ES-I3 (cell line): ENCODE measurements around the gene ZNF469.

Source experiments
- H3K36me3 ChIP-seq: 2 replicates; pipeline ENCODE4 v1.6.1; 2013; ENCODE audit warnings: mild to moderate bottlenecking, low read length, control low read depth, moderate library complexity; ENCODE audit not compliant: insufficient read depth
- H3K4me1 ChIP-seq: 2 replicates; pipeline ENCODE4 v1.6.1; 2013; ENCODE audit warnings: mild to moderate bottlenecking, control low read depth, low read length; ENCODE audit not compliant: insufficient read depth
- H3K9ac ChIP-seq: 2 replicates; pipeline ENCODE4 v1.6.1; 2013; ENCODE audit warnings: low read depth, mild to moderate bottlenecking, low read length, moderate library complexity
- H3K9me3 ChIP-seq: 2 replicates; pipeline ENCODE4 v1.6.1; 2013; ENCODE audit warnings: mild to moderate bottlenecking, low read length, moderate library complexity; ENCODE audit not compliant: control insufficient read depth, insufficient read depth

ZNF469 gene

GRCh38 chr16:88385112-88385594 lies 2.4 kb downstream of the ZNF469 start:
- no peak overlapping the region for H3K9ac ChIP-seq
- H3K4me1 ChIP-seq: peaks cover 18% of the 10 kb centered on the region
- no peaks in the 10 kb centered on the region for H3K9me3 ChIP-seq
- H3K36me3 ChIP-seq: no peaks in the 10 kb centered on the region

DNA sequence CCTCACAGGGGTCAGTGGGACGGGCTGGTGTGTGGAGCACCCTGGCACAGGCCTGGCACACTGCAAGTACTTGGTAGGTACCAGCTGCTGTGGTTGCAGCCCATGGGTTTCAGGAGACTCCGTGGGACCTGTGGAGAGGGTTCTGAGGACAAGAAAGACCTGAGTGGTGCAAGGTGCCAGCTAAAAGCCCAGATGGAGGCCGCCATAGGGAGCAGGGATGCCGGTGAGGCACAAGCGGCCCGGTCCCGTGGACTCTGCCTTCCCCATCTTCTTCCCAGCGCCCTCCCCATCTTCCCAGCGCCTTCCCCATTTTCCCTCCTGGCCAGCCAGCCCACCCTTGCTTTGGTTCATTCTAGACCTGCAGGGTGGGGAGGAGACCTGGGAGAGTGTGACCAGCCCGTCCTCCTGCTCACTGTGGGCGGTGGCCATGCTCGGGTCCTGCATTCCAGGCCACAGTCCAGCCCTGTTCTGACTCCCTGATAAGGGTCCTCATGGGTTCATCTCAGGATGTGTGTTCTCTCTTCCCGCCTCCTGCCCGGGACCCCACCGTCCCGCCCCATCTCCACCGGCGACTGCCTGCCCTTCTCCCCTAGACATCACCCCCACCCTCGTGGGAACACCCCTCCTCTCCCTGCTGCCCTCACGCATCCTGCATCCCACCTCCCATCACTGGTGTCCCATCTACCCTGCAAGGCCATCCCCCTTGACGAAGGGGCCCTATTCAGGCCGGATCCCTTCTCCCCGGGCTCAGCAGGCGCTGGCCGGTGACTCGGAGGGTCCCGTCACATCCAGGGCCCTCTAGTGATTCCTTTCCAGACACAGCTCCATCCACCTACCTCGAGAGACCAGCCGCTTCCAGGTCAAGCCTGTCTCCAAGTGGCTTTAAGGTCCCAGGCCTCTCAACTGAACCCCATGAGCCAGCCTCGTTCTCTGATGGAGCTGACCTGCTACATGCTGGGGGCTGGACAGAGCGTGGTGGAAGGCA lies 3.4 kb downstream of the ZNF469 start:
- Histone ChIP-seq H3K9ac (no peak overlapping the region), H3K36me3 (no peaks in the 10 kb centered on the region), H3K9me3 (no peaks in the 10 kb centered on the region), H3K4me1 (peaks cover 15% of the 10 kb centered on the region)

DNA sequence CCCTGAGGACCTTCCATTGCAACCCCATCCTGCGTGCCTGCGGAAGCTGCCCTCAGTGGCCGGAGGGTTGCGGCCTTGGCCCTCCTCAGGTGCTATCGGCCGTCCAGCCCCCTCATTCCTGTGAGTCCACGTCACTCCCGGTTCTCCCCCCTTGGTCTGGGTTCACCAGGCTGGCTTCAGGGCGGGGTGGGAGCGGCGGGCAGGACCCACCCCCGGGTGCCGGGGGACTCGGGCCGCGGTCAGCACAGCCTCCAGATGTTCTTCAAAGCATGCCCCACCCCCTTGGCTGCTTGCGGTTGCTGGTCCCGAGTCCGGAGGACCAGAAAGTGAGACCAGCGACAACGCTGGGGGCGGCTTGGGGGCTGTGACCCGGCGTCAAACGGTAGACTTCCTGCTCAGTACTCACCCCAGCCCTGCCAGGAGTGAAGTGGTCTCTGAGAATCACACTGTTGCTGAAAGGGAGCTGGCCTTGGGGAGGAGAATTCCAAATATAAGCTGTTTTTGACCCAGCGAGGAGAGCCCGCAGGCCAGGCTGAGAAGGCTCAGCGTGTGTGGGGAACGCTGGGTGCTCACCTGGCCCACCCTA lies 4.5 kb downstream of the ZNF469 start:
- Histone ChIP-seq H3K36me3 (no peaks in the 10 kb centered on the region), H3K9ac (no peak overlapping the region), H3K4me1 (peaks cover 4% of the 10 kb centered on the region; the same call in 1 of the 2 replicates), H3K9me3 (no peaks in the 10 kb centered on the region)

DNA sequence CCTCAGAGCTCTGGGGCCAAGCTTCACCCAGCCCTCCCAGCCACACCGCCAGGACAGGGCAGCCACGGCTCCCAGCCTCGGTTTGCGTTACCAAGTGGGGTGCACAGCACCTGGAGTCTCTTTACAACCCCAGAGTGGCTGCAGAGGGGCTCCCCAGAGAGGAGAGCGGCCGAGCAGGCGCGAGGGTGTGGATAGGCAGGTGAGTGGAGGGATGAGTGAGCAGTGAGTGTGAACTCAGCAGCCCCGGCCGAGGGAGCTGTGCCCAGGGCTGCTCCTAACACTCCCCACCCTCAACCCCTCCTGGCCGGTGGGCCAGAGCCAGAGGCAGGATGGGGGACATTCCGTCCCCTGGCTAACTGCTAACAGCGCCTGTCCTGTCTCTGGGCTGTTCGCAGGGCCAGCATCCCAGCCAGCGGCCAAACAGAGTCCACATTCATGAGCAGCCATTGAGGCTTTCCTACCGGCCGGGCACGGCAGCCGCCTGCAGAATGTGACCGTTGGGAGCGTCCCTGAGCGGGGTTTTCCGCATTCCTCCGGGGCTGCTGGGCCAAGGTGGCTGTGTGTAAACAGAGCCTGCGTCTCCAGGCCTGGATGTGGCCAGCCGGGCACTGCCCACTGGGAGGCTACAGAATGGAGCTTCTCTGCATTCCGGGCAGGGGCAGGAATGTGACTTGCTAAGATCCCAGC lies 5.3 kb downstream of the ZNF469 start:
- Histone ChIP-seq H3K9ac (no peak overlapping the region), H3K4me1 (no peaks in the 10 kb centered on the region), H3K36me3 (no peaks in the 10 kb centered on the region), H3K9me3 (no peaks in the 10 kb centered on the region)

DNA sequence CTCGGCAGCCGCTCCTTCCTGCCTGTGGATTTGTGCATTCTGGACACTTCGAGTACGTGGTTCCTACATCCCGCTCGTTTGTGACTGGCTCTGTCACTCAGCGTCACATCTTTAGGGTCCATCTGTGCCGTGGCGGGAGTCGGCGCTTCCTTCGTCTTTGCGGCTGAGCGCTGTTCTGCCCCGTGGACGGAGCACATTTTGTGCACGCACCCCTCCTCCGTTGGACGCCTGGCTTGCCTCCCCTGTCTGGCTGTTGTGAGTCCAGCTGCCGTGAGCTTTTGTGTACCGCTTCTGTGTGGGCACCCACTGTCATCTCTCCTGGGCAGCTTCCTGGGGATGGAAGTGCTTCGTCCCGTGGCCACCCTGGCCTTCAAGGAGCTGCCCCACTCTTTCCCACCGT lies 6.4 kb downstream of the ZNF469 start:
- Histone ChIP-seq H3K9me3 (no peaks in the 10 kb centered on the region), H3K36me3 (no peaks in the 10 kb centered on the region), H3K4me1 (no peaks in the 10 kb centered on the region), H3K9ac (no peak overlapping the region)

DNA sequence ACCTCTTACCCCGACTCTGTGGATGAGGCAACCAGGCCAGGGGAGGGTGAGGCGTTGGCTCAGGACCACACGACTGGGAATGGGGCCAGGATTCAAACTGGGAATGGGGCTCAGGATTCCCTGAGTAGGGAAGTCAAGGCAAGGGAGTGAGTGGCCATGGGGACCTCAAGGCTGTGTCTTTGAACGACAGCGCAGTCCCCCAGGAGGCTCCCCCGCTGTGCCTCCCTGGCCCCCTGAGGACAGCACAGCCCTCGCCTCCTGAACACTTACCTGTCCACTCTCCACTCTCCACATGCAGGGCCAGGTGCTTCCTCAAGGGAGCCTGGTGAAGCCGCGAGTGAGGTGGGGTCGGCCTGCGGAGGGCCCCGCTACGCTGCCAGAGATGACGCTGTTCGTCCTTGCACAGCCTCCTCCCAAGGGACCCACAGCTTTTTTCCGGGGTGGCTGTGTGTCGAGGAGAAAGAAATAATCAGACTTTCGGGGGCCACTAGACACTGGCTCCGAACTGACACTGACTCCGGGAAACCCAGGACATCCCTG lies 6.9 kb downstream of the ZNF469 start:
- Histone ChIP-seq H3K4me1 (no peaks in the 10 kb centered on the region), H3K36me3 (no peaks in the 10 kb centered on the region), H3K9me3 (no peaks in the 10 kb centered on the region), H3K9ac (no peak overlapping the region)

- Histone ChIP-seq H3K36me3 (no peaks in the 10 kb centered on the region), H3K9ac (no peak overlapping the region)
Measured at GRCh38 chr16:88390265-88390664, 7.5 kb downstream of the ZNF469 start.

GRCh38 chr16:88390735-88391134 lies 8.0 kb downstream of the ZNF469 start:
- no peak overlapping the region for H3K9ac ChIP-seq
- H3K4me1 ChIP-seq: no peaks in the 10 kb centered on the region
- no peaks in the 10 kb centered on the region for H3K9me3 ChIP-seq
- H3K36me3 ChIP-seq: no peaks in the 10 kb centered on the region

More at GRCh38 chr16:88390265-88390664, 7.5 kb downstream of the ZNF469 start:
- H3K4me1 ChIP-seq: no peaks in the 10 kb centered on the region
- H3K9me3 ChIP-seq: no peaks in the 10 kb centered on the region

DNA sequence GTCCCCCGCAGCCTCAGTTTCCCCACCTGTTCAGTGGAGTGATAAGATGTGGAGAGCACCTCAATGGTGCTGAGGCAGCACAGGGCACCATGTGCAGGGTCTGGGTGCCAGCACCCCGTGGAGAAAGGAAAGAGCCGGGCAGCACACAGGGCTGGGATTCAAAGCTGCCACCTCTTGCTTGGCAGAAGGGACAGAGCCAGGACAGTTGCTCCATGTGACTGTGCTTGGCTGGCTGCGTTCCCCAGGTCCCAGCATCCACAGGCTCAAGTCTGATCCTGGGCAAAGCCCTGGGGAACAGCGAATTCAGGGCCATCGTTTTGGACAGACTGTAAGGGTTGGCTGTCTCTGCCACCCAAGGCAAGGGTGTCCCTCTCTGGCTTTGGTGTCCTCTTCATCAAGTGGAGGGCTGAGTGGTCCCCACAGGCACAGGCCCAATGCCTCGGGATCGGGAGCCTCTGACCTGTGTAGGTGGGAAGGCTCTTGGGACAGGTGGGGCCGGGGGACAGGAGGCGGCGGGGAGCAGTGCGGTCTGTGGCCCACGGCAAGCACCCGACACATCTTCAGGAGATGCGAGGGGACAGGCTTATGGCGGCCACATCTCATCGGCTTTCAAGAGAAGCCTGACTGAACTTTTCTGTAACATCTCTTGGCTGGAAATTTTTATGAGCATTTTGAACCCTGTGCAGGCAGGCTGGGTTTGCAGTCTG lies 8.5 kb downstream of the ZNF469 start:
- Histone ChIP-seq H3K9me3 (no peaks in the 10 kb centered on the region), H3K36me3 (no peaks in the 10 kb centered on the region), H3K9ac (no peak overlapping the region), H3K4me1 (no peaks in the 10 kb centered on the region)

DNA sequence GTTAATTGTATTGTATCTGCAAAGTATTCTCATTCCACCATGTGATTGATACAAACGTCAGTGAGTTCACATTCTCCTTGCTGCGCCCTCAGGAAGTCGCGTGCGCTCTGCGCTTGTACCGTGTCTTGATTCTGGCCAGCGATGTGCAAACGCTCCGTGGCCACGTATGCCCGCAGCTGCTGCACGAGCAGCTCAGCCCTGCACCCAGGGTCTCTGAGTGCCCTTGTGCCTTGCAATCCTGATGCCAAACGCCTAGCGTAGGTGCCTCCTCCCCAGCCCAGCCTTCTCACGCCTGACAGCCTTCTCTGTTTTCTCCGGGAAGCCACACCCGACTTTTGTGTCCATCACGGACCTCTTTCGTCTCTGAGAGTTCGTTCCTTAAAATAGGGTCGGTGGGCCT lies 9.4 kb downstream of the ZNF469 start:
- Histone ChIP-seq H3K4me1 (no peaks in the 10 kb centered on the region), H3K9ac (no peak overlapping the region), H3K36me3 (no peaks in the 10 kb centered on the region), H3K9me3 (no peaks in the 10 kb centered on the region)

GRCh38 chr16:88392616-88393015 lies 9.9 kb downstream of the ZNF469 start:
- H3K36me3 ChIP-seq: no peaks in the 10 kb centered on the region
- no peaks in the 10 kb centered on the region for H3K9me3 ChIP-seq
- H3K9ac ChIP-seq: no peak overlapping the region
- H3K4me1 ChIP-seq: no peaks in the 10 kb centered on the region

- H3K4me1 ChIP-seq: no peaks in the 10 kb centered on the region
- H3K9me3 ChIP-seq: no peaks in the 10 kb centered on the region
- H3K9ac ChIP-seq: no peak overlapping the region
- no peaks in the 10 kb centered on the region for H3K36me3 ChIP-seq
Measured at GRCh38 chr16:88393034-88393433, 10.3 kb downstream of the ZNF469 start.

- no peak overlapping the region for H3K9ac ChIP-seq
- no peaks in the 10 kb centered on the region for H3K9me3 ChIP-seq
- no peaks in the 10 kb centered on the region for H3K36me3 ChIP-seq
- H3K4me1 ChIP-seq: no peaks in the 10 kb centered on the region
Measured at GRCh38 chr16:88393571-88393970, 10.8 kb downstream of the ZNF469 start.

DNA sequence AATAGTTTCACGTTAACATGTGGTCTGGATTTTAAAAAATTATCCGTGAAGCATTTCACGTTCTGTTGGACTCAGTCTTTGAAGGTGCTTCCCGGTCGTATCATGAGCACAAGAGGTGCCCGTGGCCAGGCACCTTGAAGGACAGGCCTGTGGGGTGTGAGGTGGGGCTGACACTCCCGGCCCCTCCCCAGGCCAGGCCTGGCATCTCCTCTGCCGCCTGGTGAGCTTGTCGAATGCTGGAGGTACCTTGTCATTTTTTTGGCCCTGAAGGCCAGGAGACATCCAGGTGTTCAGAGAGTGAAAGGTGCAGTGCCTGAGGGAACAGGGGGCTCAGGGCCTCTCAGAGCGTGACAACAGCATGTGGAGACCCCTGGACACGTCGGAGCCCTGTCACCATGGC lies 11.7 kb downstream of the ZNF469 start:
- no peaks in the 10 kb centered on the region for H3K36me3 ChIP-seq
- H3K9me3 ChIP-seq: no peaks in the 10 kb centered on the region
- H3K4me1 ChIP-seq: no peaks in the 10 kb centered on the region
- H3K9ac ChIP-seq: no peak overlapping the region
